GM11168 (cell line): Measurements from ENCODE around the gene S100PBP.

Experiments used
- in situ Hi-C: fragments of 300-500 bp; cut with MboI; formaldehyde crosslinking; loops from one replicate; pipeline ENCODE4 v1.12.0; 2022; ENCODE audit warnings: low sequenced_read_pairs; ENCODE audit not compliant: unreplicated experiment

The S100PBP gene

DNA sequence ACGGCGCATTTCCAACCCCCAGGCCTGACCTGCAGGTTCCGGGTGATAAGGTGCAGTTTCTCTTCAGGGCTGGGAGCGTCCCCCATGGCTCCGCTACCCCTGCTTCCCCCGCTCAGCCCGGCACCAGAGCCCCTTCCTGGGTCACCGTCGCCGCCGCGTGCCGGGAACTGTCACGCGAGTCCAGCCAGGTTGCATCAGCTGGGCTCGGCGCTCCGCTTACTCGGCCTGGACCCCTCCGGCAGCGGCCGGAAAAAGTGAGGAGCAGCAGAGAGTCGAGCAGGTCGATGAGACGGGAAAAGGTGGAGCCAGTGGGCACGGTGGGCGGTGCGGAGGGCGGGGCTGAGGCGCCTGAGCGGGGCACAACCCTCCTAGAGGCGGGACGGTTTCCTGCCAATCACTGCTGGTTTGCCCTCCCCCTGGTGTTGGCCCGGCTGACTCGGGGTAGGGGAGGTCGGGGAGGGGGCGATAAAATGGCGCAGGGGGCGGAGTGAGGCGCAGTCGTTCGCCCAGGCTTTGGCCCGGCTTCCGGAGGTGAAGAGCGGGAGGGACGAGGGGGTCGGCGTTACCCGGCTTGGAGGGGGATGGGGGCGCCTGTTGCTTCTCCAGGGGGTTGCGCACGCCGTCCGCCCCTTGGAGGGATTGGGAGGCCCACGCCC lies at the start of gene S100PBP, which contains the start of gene YARS1:
TSS of gene S100PBP (plus strand) at position 495 of the 656 bp plus-strand sequence. CDS start 8,447 bp downstream, outside the sequence.
TSS of gene YARS1 (minus strand) at position 200 of the 656 bp plus-strand sequence. CDS start at position 86, 114 bp downstream.
- in situ Hi-C loops, result no loop called here

DNA sequence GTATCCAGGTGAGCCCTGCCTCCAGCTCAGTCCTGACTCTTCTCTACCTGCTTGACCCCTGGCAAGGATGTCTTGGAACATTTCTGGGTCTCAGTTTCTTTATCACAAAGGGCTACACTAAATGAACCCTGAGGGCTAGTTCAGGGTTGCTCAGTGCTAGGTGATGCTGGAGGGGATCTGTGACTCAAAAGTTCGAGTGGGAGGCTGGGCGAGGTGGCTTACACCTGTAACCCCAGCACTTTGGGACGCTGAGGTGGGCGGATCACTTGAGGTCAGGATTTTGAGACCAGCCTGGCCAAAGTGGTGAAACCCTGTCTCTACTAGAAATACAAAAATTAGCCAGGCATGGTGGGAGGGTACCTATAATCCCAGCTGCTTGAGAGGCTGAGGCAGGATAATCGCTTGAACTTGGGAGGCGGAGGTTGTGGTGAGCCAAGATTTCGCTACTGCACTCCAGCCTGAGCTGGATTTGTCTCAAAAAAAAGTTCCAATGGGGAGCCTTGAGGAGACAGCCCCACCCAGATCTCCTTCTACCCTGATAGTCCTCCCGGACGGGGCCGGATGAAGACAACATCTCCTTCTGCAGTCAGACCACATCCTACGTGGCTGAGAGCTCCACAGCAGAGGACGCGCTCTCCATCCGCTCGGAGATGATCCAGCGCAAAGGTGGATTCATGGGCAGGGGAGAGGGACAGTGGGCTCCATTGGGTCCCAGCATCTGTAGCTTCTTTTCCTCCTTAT lies 49.2 kb upstream of the S100PBP start:
- in situ Hi-C loops, result loop anchor here (25.0 kb wide), 1 partner anchor 256 kb away; no protein-coding TSS in a partner anchor

DNA sequence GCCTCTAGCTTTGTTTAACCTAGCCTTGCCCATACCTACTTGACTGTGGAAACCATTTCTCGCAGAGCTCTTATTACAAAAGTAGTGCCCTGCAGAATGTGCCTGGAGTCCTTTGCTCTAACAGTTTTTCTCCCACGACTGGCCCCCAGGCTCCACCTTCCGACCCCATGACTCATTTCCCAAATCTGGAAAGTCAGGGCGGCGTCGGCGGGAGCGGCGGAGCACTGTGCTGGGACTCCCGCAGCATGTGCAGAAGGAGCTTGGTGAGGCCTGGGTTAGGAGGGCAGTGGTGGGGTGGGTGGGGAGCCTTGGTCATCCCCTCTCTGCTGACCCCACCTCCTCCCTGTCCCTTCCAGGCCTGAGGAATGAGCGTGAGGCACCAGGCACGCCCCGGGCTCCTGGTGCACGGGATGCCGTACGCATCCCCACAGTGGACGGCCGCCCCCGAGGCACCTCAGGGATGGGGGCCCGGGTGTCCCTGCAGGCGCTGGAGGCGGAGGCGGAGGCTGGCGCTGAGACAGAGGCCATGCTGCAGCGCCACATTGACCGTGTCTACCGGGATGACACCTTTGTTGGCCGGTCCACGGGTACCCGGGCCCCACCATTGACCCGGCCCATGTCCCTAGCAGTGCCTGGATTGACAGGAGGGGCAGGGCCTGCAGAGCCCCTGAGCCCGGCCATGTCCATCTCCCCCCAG lies 47.8 kb upstream of the S100PBP start:
- in situ Hi-C loops, result loop anchor here (25.0 kb wide), 1 partner anchor 257 kb away; no protein-coding TSS in a partner anchor

DNA sequence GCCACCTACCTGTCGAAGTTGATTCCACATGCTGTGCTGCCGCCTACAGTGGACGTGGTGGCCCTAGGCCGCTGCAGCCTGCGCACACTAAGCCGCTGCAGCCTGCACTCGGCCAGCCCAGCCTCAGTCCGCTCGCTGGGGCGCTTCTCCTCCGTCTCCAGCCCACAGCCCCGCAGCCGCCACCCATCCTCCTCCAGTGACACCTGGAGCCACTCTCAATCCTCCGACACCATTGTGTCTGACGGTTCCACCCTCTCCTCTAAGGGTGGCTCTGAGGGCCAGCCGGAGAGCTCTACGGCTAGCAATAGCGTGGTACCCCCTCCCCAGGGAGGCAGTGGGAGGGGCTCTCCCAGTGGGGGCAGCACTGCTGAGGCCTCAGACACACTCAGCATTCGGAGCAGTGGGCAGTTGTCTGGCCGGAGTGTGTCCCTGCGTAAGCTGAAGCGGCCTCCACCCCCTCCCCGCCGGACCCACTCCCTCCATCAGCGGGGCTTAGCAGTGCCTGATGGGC lies 47.2 kb upstream of the S100PBP start:
- in situ Hi-C loops, result loop anchor here (25.0 kb wide), 1 partner anchor 258 kb away; no protein-coding TSS in a partner anchor

DNA sequence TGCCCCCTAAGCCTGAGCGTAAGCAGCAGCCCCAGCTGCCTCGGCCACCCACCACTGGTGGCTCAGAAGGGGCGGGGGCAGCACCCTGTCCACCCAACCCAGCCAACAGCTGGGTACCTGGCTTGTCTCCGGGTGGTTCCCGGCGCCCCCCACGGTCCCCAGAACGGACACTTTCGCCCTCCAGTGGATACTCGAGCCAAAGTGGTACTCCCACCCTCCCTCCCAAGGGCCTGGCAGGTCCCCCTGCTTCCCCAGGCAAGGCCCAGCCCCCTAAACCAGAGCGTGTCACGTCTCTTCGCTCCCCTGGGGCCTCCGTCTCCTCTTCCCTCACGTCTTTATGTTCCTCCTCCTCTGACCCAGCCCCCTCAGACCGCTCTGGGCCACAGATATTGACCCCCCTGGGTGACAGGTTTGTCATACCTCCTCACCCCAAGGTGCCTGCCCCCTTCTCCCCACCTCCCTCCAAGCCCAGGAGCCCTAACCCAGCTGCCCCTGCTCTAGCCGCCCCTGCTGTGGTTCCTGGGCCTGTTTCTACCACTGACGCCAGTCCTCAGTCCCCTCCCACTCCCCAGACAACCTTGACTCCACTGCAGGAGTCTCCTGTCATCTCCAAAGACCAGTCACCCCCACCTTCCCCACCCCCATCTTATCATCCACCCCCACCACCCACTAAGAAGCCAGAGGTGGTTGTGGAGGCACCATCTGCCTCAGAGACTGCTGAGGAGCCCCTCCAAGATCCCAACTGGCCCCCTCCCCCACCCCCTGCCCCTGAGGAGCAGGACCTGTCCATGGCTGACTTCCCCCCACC lies 46.5 kb upstream of the S100PBP start:
- in situ Hi-C loops, result loop anchor here (25.0 kb wide), 1 partner anchor 259 kb away; no protein-coding TSS in a partner anchor

DNA sequence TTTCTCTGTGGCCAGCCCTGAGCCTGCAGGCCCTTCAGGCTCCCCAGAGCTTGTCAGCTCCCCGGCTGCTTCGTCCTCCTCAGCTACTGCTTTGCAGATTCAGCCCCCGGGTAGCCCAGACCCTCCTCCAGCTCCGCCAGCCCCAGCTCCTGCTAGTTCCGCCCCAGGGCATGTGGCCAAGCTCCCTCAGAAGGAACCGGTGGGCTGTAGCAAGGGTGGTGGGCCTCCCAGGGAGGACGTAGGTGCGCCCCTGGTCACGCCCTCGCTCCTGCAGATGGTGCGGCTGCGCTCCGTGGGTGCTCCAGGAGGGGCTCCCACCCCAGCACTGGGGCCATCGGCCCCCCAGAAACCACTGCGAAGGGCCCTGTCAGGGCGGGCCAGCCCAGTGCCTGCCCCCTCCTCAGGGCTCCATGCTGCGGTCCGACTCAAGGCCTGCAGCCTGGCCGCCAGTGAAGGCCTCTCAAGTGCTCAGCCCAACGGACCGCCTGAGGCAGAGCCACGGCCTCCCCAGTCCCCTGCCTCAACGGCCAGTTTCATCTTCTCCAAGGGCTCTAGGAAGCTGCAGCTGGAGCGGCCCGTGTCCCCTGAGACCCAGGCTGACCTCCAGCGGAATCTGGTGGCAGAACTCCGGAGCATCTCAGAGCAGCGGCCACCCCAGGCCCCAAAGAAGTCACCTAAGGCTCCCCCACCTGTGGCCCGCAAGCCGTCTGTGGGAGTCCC lies 45.7 kb upstream of the S100PBP start:
- in situ Hi-C loops, result loop anchor here (25.0 kb wide), 1 partner anchor 259 kb away; no protein-coding TSS in a partner anchor

DNA sequence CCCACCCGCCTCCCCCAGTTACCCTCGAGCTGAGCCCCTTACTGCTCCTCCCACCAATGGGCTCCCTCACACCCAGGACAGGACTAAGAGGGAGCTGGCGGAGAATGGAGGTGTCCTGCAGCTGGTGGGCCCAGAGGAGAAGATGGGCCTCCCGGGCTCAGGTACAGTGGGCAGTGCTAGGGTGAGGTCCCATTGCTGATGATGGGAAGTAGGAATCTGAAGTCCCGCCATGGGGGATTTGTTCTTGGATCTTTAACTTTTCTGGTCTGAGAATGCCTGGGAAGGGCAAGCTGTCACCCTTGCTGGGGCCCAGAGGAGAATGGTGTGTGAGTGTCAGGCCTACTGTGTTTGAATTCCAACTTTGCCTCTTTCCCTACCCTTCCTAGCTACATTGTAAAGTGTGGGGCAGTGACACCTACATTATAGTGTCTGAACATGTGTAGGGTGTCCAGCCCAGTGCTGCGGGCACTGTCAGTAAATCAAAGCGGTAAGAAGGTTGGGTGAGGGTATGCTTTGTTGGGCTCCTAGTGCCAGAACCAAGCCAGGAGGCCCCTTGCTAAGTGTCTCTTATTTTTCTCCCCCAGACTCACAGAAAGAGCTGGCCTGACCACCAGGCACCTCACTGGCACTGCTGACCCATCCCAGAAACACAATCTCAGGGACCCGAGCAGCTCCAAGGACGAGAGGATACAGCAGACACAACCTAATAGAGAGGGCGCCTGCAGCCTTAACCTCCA lies 45.0 kb upstream of the S100PBP start:
- in situ Hi-C loops, result loop anchor here (25.0 kb wide), 1 partner anchor 260 kb away; no protein-coding TSS in a partner anchor

DNA sequence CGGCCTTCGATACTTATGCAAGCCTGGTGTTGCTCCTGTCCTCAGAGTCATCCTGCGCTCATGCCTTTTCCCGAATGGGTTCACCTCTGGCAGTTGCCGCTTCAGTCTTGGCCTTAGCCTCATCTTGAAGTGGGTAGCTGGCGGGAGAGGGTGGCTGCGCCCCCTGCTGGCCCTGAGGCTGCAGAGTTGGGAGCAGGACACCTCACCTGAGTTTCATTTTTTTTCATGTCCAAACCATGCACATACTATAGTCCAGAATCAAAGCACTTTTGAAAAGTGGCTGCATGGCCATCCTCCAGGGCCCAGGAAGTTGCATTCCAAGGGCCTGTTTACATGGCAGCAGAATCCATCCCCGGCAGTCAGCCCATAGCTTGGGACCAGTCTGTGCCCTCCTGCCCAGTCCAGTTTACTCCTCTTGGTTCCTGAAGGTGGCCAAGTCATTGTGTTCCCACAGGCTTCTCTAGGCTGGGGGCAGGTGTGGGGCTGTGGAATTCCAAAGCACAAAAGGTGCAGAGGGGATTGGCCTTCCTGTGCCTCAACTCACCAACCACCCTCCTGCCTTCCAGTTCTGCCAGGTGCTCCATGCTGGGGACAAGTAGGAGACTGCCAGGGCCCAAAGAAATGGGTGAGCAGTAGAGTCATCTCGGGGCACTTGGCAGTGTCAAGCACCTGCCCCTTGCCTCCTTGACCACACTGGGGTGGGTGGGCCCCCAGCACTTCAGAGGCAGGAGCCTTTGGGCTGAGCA lies 44.3 kb upstream of the S100PBP start:
- in situ Hi-C loops, result loop anchor here (25.0 kb wide), 1 partner anchor 261 kb away; no protein-coding TSS in a partner anchor

DNA sequence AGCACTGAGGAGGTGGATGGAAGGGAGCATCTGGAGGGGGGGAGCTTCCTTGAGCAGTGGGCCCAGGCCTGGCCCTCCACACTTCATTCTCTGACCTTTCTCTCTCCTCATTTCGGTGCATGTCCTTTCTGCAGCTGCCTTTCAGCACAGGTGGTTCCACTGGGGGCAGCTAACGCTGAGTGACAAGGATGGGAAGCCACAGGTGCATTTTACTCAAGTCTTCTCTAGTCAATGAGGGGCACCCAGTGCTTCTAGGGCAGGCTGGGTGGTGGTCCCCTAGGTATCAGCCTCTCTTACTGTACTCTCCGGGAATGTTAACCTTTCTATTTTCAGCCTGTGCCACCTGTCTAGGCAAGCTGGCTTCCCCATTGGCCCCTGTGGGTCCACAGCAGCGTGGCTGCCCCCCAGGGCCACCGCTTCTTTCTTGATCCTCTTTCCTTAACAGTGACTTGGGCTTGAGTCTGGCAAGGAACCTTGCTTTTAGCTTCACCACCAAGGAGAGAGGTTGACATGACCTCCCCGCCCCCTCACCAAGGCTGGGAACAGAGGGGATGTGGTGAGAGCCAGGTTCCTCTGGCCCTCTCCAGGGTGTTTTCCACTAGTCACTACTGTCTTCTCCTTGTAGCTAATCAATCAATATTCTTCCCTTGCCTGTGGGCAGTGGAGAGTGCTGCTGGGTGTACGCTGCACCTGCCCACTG lies 43.5 kb upstream of the S100PBP start:
- in situ Hi-C loops, result loop anchor here (25.0 kb wide), 1 partner anchor 262 kb away; no protein-coding TSS in a partner anchor

DNA sequence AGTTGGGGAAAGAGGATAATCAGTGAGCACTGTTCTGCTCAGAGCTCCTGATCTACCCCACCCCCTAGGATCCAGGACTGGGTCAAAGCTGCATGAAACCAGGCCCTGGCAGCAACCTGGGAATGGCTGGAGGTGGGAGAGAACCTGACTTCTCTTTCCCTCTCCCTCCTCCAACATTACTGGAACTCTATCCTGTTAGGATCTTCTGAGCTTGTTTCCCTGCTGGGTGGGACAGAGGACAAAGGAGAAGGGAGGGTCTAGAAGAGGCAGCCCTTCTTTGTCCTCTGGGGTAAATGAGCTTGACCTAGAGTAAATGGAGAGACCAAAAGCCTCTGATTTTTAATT lies 43.0 kb upstream of the S100PBP start:
- in situ Hi-C loops, result loop anchor here (25.0 kb wide), 1 partner anchor 262 kb away; no protein-coding TSS in a partner anchor

DNA sequence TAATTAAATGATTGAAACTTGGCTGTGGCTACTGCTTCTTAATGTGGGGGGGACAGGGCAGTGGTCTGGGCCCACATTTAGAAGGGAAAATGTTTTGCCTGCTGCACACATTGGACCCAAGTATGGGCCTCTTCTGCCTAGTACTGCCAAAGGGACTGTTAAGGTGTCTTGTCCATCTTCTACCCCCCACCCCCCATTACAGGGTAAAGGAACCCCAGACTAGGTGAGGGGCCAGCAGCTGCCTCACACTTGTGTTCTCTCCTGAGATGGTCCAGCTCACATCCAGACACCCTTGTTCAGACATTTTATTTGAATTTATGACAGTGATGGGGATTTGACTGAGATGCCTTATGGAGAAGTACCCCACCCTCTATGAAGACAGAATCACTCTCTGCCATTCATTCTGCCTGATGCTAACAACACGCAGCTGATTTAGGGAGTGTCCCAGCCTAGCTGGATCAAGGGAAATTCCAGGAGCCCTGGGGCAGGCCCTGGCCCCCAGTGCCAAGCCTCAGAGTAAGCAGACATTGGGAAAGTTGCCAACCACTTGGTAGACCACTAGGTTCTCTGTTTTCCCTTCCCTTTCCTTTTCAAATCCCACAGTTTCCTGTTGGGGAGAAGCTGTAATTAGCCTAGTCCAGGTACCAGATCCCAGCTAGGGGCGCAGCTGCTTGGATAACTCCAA lies 42.4 kb upstream of the S100PBP start:
- in situ Hi-C loops, result loop anchor here (25.0 kb wide), 1 partner anchor 263 kb away; no protein-coding TSS in a partner anchor

DNA sequence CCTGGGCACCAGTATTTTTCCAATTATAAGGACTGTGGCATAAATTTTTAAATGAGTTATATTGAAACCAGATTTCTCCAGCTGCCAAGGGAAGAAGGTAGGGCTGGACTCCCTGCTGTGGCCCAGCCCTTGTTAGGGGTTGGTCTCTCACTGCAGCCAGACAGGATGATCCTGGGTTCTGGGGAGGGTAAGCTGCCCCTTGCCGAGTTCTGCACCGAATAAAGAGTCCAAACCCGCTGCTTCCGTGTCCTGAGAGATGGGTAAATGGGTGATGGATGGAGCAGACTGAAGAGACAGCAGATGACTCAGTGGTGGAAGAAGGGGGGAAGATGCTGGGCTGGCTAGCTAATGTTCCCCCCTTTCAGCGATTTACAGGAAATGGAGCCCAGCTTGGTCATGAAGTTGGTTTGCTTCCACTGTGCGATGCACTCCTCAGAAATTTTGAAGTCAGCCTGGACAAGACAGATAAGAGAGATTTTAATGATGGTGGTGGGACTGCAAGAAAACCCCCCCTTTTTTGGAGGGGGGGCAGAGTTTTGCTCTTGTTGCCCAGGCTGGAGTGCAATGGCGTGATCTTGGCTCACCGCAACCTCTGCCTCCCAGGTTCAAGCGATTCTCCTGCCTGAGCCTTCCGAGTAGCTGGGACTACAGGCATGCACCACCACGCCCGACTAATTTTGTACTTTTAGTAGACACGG lies 41.7 kb upstream of the S100PBP start:
- in situ Hi-C loops, result no loop called here

DNA sequence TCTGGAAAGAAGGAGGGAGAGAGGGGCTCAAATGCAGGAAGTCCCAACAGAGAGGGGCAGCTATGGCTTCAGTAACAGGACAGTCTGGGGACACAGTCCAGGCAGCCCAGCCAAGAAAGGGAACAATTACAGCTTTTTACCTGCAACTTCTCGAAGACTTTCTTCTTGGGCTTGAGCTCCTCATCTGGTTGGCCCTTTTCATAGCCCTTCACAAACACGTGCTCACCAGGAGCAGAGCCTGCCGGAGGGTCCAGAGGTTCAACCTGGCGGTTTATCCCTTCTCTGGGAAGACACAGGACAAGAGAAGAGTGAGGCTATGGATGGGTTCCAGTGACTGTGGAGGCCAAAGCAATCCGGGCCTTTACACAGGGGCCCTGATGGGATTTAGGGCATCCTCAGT lies 38.2 kb upstream of the S100PBP start:
- in situ Hi-C loops, result no loop called here

DNA sequence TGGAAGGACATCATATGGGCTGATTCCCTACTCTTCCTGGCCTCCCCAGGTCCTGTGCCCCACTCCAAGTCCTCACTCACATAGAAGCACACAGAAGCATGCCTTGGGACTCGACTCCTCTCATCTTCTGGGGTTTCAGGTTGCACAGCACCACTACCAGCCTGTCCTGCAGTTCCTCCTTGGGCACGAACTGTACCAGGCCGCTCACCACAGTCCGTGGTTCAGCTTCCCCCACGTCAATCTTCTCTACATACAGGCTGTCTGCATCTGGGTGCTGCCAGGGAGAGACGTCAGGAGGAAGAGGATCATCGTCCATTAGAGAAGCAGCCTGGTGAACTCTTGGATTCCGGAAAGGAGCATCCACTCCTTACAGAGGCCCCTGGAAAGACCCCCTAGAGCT lies 37.4 kb upstream of the S100PBP start:
- in situ Hi-C loops, result no loop called here

DNA sequence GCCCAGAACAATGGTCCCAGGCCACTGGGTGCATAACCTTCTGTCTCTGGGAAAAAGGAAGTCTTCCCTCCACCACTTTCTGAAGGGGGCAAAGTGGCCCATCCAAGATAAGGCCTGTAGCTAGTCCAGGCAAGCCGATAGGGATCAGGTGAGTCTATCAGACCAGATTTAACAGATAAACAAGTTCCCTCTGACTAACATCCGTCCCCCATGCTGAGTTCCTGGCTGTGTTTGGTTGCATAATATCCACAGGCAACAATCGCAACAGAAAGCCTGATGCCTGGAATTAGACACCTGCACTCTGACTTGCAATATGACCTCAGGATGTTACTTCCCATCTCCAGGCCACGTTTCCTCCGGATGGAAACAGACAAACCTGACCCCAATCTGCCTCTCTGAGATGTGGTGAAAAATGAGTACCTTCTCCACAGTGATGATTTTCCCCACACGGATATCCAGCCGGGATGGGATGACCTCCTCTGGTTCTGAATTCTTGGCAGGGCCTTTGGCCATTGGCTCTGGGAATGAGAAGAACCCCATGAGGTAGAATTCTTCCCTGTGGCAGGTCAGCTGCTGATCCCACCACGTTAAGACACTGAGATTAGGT lies 36.7 kb upstream of the S100PBP start:
- in situ Hi-C loops, result no loop called here
